ENCODE measurements around the gene EMID1. TPM values are rescaled to one million over a fixed set of nuclear protein-coding genes. Genes with fewer than 3 reads are reported as not detected.

The EMID1 gene
- polyA plus RNA-seq, 1 donor (not counting 4 experiments of a cell fraction or from before 2014, with no cell fraction given): not detected

- Histone ChIP-seq H4K20me1 (ENCODE audit: control insufficient read depth, extremely low read depth, insufficient read depth, low read length) (no peaks in the 10 kb centered on the region), H3K9me1 (ENCODE audit: control insufficient read depth, extremely low read depth, insufficient read depth, low read length) (no peaks in the 10 kb centered on the region), H2AFZ (ENCODE audit: control insufficient read depth, low read length) (no peak overlapping the region), H3K27ac (ENCODE audit: control insufficient read depth, insufficient read depth, low read length) (no peak overlapping the region), H3K79me2 (ENCODE audit: control insufficient read depth, insufficient read depth, low read length) (no peaks in the 10 kb centered on the region), H3K9me3 (ENCODE audit: control insufficient read depth, low read depth, low read length) (no peaks in the 10 kb centered on the region), H3K4me3 (ENCODE audit: control insufficient read depth in 2 of 3, extremely low read depth in 1 of 3, insufficient read depth in 2 of 3, low read depth in 1 of 3, low read length in 3 of 3) (no peak overlapping the region), H3K27me3 (ENCODE audit: control insufficient read depth, extremely low read depth, insufficient read depth, low read length) (no peaks in the 10 kb centered on the region), H3K4me1 (ENCODE audit: control insufficient read depth, extremely low read depth, insufficient read depth, low read length) (no peaks in the 10 kb centered on the region), H3K36me3 (ENCODE audit: control insufficient read depth in 2 of 2, extremely low read depth in 1 of 2, insufficient read depth in 2 of 2, low read length in 2 of 2) (no peaks in the 10 kb centered on the region), H3K4me2 (ENCODE audit: control insufficient read depth, extremely low read depth, insufficient read depth, low read depth, low read length) (no peak overlapping the region), H3K9ac (ENCODE audit: control insufficient read depth, extremely low read depth, insufficient read depth, low read length) (no peak overlapping the region)
- FAIRE-seq (no peak), DNase-seq (ENCODE audit: low read depth, low spot score) (no peak)
- dilution Hi-C loops (cut with MboI; ENCODE audit: extremely low pct_ligation_motif_present, low sequenced_read_pairs): no loop called here
- TF ChIP-seq EZH2 (IDR thresholded peaks at IDR 0.05; ENCODE audit: low read length): no peak
- TF ChIP-seq CTCF (optimal IDR thresholded peaks at IDR 0.05 in 1 of 3, IDR thresholded peaks at IDR 0.05 in 1 of 3, conservative IDR thresholded peaks at IDR 0.05 in 1 of 3; ENCODE audit: extremely low read depth in 1 of 3, insufficient read depth in 2 of 3, low read length in 3 of 3): no peak
Observed at GRCh38 chr22:29195118-29195963, 10.4 kb upstream of the EMID1 start.

- no peaks in the 10 kb centered on the region for H3K36me3 ChIP-seq (ENCODE audit: control insufficient read depth in 2 of 2, extremely low read depth in 1 of 2, insufficient read depth in 2 of 2, low read length in 2 of 2)
- H3K4me2 ChIP-seq (ENCODE audit: control insufficient read depth, extremely low read depth, insufficient read depth, low read depth, low read length): no peak overlapping the region
- no peaks in the 10 kb centered on the region for H3K79me2 ChIP-seq (ENCODE audit: control insufficient read depth, insufficient read depth, low read length)
- H2AFZ ChIP-seq (ENCODE audit: control insufficient read depth, low read length): no peak overlapping the region
- H3K9me1 ChIP-seq (ENCODE audit: control insufficient read depth, extremely low read depth, insufficient read depth, low read length): no peaks in the 10 kb centered on the region
- no peak overlapping the region for H3K27ac ChIP-seq (ENCODE audit: control insufficient read depth, insufficient read depth, low read length)
- H3K9me3 ChIP-seq (ENCODE audit: control insufficient read depth, low read depth, low read length): no peaks in the 10 kb centered on the region
- H4K20me1 ChIP-seq (ENCODE audit: control insufficient read depth, extremely low read depth, insufficient read depth, low read length): no peaks in the 10 kb centered on the region
- no peaks in the 10 kb centered on the region for H3K4me1 ChIP-seq (ENCODE audit: control insufficient read depth, extremely low read depth, insufficient read depth, low read length)
- H3K27me3 ChIP-seq (ENCODE audit: control insufficient read depth, extremely low read depth, insufficient read depth, low read length): peaks cover 4% of the 10 kb centered on the region
- no peak for DNase-seq (ENCODE audit: low read depth, low spot score)
- dilution Hi-C loops (cut with MboI; ENCODE audit: extremely low pct_ligation_motif_present, low sequenced_read_pairs): no loop called here
- no peak overlapping the region for H3K9ac ChIP-seq (ENCODE audit: control insufficient read depth, extremely low read depth, insufficient read depth, low read length)
- FAIRE-seq: no peak
- TF ChIP-seq EZH2 (IDR thresholded peaks at IDR 0.05; ENCODE audit: low read length): no peak
- no peak for TF ChIP-seq CTCF (optimal IDR thresholded peaks at IDR 0.05 in 1 of 3, IDR thresholded peaks at IDR 0.05 in 1 of 3, conservative IDR thresholded peaks at IDR 0.05 in 1 of 3; ENCODE audit: extremely low read depth in 1 of 3, insufficient read depth in 2 of 3, low read length in 3 of 3)
- H3K4me3 ChIP-seq (ENCODE audit: control insufficient read depth in 2 of 3, extremely low read depth in 1 of 3, insufficient read depth in 2 of 3, low read depth in 1 of 3, low read length in 3 of 3): no peak overlapping the region
Observed at GRCh38 chr22:29195964-29196666, 9.6 kb upstream of the EMID1 start.

Data from keratinocyte (primary cell).